IMR-90 (cell line): ENCODE results near the gene ABCB9. TPM values are rescaled to one million over a fixed set of nuclear protein-coding genes. Genes with fewer than 3 reads are reported as not detected.

Experiments used
- ATAC-seq: fragments of 200-7000 bp; cut with Tn5 transposase; 2 replicates; pipeline ENCODE4 v1.9.1; 2020; ENCODE audit warnings: low read depth, mild to moderate bottlenecking, moderate library complexity
- BruUV-seq: library from RNA; stranded (reverse); fragments of 400-500 nt; replicated peaks from 2 replicates; lab custom pipeline; 2021; lab: Mats Ljungman, UMichigan
- CTCF ChIA-PET: fragments of 300-600 bp; formaldehyde crosslinking; extraction: SDS; loops from one replicate; lab custom pipeline; 2021; ENCODE audit warnings: antibody characterized with exemption; lab: Yijun Ruan, JAX
- POLR2A ChIA-PET: fragments of 300-600 bp; sonication (Branson Sonifier 250); formaldehyde crosslinking; loops from one replicate; lab custom pipeline; 2022; ENCODE audit warnings: antibody characterized with exemption; ENCODE audit not compliant: unreplicated experiment; lab: Charles Lee
- DNase-seq: peaks from one replicate; pipeline ENCODE4 v3.0.0; 2013
- H2AFZ ChIP-seq: replicated peaks from 2 replicates; pipeline ENCODE3; 2013; ENCODE audit warnings: low read length, mild to moderate bottlenecking; ENCODE audit not compliant: poor library complexity
- H2AK5ac ChIP-seq: 2 replicates; pipeline ENCODE4 v1.6.1; 2013; ENCODE audit warnings: low read depth, low read length, inconsistent platforms
- H2AK9ac ChIP-seq: replicated peaks from 2 replicates; pipeline ENCODE3; 2013; ENCODE audit warnings: mild to moderate bottlenecking, low read depth, low read length, moderate library complexity; ENCODE audit not compliant: poor library complexity
- H2BK120ac ChIP-seq: 2 replicates; pipeline ENCODE4 v1.6.1; 2013; ENCODE audit warnings: low read depth, low read length, inconsistent platforms
- H2BK15ac ChIP-seq: 3 replicates; pipeline ENCODE4 v1.6.1; 2013; ENCODE audit warnings: low read depth, low read length, inconsistent platforms
- H2BK20ac ChIP-seq: 2 replicates; pipeline ENCODE4 v1.6.1; 2013; ENCODE audit warnings: low read depth, mild to moderate bottlenecking, inconsistent platforms, low read length, moderate library complexity
- H2BK5ac ChIP-seq: 2 replicates; pipeline ENCODE4 v1.6.1; 2013; ENCODE audit warnings: mild to moderate bottlenecking, low read depth, low read length, inconsistent platforms; ENCODE audit not compliant: poor library complexity, severe bottlenecking
- H3K14ac ChIP-seq: replicated peaks from 2 replicates; pipeline ENCODE4 v1.6.1; 2013; ENCODE audit warnings: low read depth, low read length, inconsistent platforms
- H3K18ac ChIP-seq: 2 replicates; pipeline ENCODE4 v1.6.1; 2013; ENCODE audit warnings: low read depth, low read length, control low read depth
- H3K23ac ChIP-seq: 2 replicates; pipeline ENCODE4 v1.6.1; 2013; ENCODE audit warnings: low read depth, low read length, inconsistent platforms
- H3K27ac ChIP-seq: 2 replicates; pipeline ENCODE4 v1.5.1; 2013; ENCODE audit warnings: mild to moderate bottlenecking, control low read depth, low read length; ENCODE audit not compliant: insufficient read depth
- H3K27me3 ChIP-seq: 2 replicates; pipeline ENCODE4 v1.6.1; 2013; ENCODE audit warnings: low read length; ENCODE audit not compliant: control insufficient read depth, insufficient read depth
- H3K36me3 ChIP-seq: 2 replicates; pipeline ENCODE4 v1.6.1; 2013; ENCODE audit warnings: low read length, mixed read lengths; ENCODE audit not compliant: control insufficient read depth, insufficient read depth
- H3K4ac ChIP-seq: 2 replicates; pipeline ENCODE4 v1.6.1; 2013; ENCODE audit warnings: low read depth, low read length, inconsistent platforms
- H3K4me1 ChIP-seq: 2 replicates; pipeline ENCODE4 v1.6.1; 2013; ENCODE audit warnings: low read length, mixed read lengths; ENCODE audit not compliant: control insufficient read depth, insufficient read depth
- H3K4me2 ChIP-seq: 2 replicates; pipeline ENCODE4 v1.6.1; 2013; ENCODE audit warnings: low read depth, mild to moderate bottlenecking, control low read depth, low read length, moderate library complexity
- H3K4me3 ChIP-seq: 2 replicates; pipeline ENCODE4 v1.5.1; 2013; ENCODE audit warnings: low read depth, mild to moderate bottlenecking, control low read depth, low read length, moderate library complexity; ENCODE audit not compliant: insufficient read depth
- H3K56ac ChIP-seq: 2 replicates; pipeline ENCODE4 v1.6.1; 2013; ENCODE audit warnings: low read length, inconsistent platforms; ENCODE audit not compliant: insufficient read depth; ENCODE audit errors: extremely low read depth
- H3K79me1 ChIP-seq, 2 experiments: 2 replicates each; pipeline ENCODE4 v1.6.1; 2013; ENCODE audit warnings: low read length in 2 of 2, inconsistent platforms in 1 of 2, low read depth in 1 of 2
- H3K9ac ChIP-seq: 2 replicates; pipeline ENCODE4 v1.6.1; 2013; ENCODE audit warnings: low read depth, low read length, control low read depth
- H3K9me1 ChIP-seq: 2 replicates; pipeline ENCODE4 v1.6.1; 2013; ENCODE audit warnings: low read length, inconsistent platforms; ENCODE audit not compliant: insufficient read depth
- H3K9me3 ChIP-seq: 2 replicates; pipeline ENCODE4 v1.6.1; 2013; ENCODE audit warnings: low read length; ENCODE audit not compliant: control insufficient read depth, insufficient read depth
- H4K20me1 ChIP-seq: 2 replicates; pipeline ENCODE4 v1.6.1; 2013; ENCODE audit warnings: low read length, inconsistent platforms; ENCODE audit not compliant: insufficient read depth
- H4K5ac ChIP-seq: 2 replicates; pipeline ENCODE4 v1.6.1; 2013; ENCODE audit warnings: mild to moderate bottlenecking, low read depth, low read length, control low read depth
- H4K8ac ChIP-seq, 2 experiments: 2 replicates each; pipeline ENCODE4 v1.6.1; 2013; ENCODE audit warnings: low read depth in 2 of 2, low read length in 2 of 2, control low read depth in 1 of 2, inconsistent platforms in 1 of 2
- H4K91ac ChIP-seq: 2 replicates; pipeline ENCODE4 v1.6.1; 2013; ENCODE audit warnings: low read depth, low read length, inconsistent platforms; ENCODE audit not compliant: insufficient read depth
- BHLHE40 ChIP-seq: fragments of 150-350 bp; IDR thresholded peaks from 2 replicates; pipeline ENCODE4 v1.6.1; 2016; ENCODE audit warnings: mild to moderate bottlenecking, low read depth, low read length
- CTCF ChIP-seq: conservative IDR thresholded peaks from 2 replicates; pipeline ENCODE4 v1.5.1; 2012; ENCODE audit warnings: mild to moderate bottlenecking, low read depth, low read length, improper control_type of control experiment
- ELK1 ChIP-seq: fragments of 150-350 bp; IDR thresholded peaks from 2 replicates; pipeline ENCODE4 v1.6.1; 2016; ENCODE audit warnings: low read depth, mild to moderate bottlenecking, low read length, moderate library complexity, borderline replicate concordance
- MAFK ChIP-seq: IDR thresholded peaks from 2 replicates; pipeline ENCODE4 v1.6.1; 2012; ENCODE audit warnings: low read depth, low read length, improper control_type of control experiment
- MXI1 ChIP-seq: IDR thresholded peaks from 2 replicates; pipeline ENCODE4 v1.6.1; 2012; ENCODE audit warnings: low read depth, mild to moderate bottlenecking, low read length, moderate library complexity, borderline replicate concordance
- POLR2A ChIP-seq: IDR thresholded peaks from 2 replicates; pipeline ENCODE4 v1.6.1; 2012; ENCODE audit warnings: mild to moderate bottlenecking, low read depth, low read length
- RAD21 ChIP-seq: IDR thresholded peaks from 2 replicates; pipeline ENCODE4 v1.6.1; 2012; ENCODE audit warnings: low read length, improper control_type of control experiment
- RCOR1 ChIP-seq: IDR thresholded peaks from 2 replicates; pipeline ENCODE4 v1.6.1; 2012; ENCODE audit warnings: mild to moderate bottlenecking, low read length, improper control_type of control experiment; ENCODE audit not compliant: insufficient replicate concordance
- USF2 ChIP-seq: fragments of 150-350 bp; IDR thresholded peaks from 2 replicates; pipeline ENCODE4 v1.6.1; 2017; ENCODE audit warnings: mild to moderate bottlenecking, antibody characterized with exemption, low read length, low read depth
- WGBS, 2 experiments: methylation state at CpG; one replicate each; pipeline versions ENCODE4 v1.1.5 to v1.1.7; 2013; ENCODE audit warnings: missing lambda C conversion rate in 2 of 2; ENCODE audit not compliant: insufficient read length in 1 of 2; ENCODE audit errors: extremely low coverage in 2 of 2; 5-methylcytosine and 5-hydroxymethylcytosine counted together
- dilution Hi-C: fragments of 300-500 bp; cut with HindIII; formaldehyde crosslinking; loops from one replicate; pipeline ENCODE4 v1.14.3; 2018; ENCODE audit warnings: low sequenced_read_pairs; ENCODE audit not compliant: unreplicated experiment
- in situ Hi-C: fragments of 300-500 bp; cut with MboI; formaldehyde crosslinking; loops from 3 replicates; pipeline ENCODE4 v1.14.3; 2019; ENCODE audit warnings: low sequenced_read_pairs, inconsistent platforms, mixed read lengths
- intact Hi-C: fragments of 100-400 bp; cut with micrococcal nuclease; formaldehyde crosslinking; loops from 2 replicates; pipeline ENCODE4 v1.10.0; 2022
- polyA plus RNA-seq, 3 experiments: library from polyadenylated mRNA; depleted of rRNA; stranded (reverse); fragments of >200 nt; gene quantifications; 2 replicates each; pipeline ENCODE4 v1.2.3, GENCODE V29; 2012; ENCODE audit warnings: low replicate concordance in 1 of 3
- total RNA-seq: library from RNA; depleted of rRNA; stranded (reverse); fragments of >200 nt; gene quantifications from 2 replicates; pipeline ENCODE4 v1.2.3, GENCODE V29; 2012

The ABCB9 gene
- total and polyA plus RNA-seq, 2 of the 4 experiments (the other 2 are of a cell fraction) = 5.6 to 8.3 TPM

DNA sequence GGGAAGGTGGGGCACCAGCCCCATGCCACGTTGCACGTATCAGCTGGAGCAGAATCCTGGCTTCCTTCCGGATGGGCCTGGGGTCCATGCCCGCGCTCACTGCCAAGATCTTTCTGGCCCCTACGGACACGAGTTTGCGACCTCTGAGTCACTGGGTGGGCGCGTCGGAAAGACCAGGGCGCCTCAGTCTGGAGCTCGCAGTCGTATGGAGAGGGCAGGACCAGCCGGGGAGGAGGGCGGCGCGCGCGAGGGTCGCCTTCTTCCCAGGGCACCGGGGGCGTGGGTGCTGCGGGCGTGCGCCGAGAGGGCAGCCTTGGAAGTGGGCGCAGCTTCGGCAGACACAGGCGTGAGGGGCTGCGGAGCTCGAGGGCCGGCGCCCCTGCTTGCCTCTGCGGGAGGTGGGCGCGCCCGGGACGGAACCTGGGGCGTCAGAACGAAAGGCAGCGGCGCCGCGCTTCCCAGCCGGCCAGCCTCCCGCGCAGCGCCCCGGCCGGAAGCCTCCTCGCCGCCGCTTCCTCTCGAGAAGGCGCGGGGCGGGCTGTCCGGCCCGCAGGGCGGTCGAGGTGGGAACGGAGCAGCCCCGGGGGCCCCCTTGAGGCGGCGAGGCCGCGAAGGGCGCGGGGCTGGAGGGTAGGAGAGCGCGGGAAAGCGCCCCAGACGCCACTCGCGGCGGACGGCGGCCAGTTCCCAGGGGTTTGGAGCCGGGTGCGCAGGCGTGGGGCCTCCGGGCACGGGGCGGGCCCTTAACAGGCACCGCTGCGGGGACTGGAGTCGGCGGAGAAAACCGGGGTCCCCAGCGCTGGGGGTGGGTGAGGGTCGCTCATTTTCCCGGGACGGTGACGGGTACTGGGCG is 14.1 kb upstream of the ABCB9 start, which contains the start of gene ARL6IP4 (continued):
- TF ChIP-seq ELK1 (no peak), RCOR1 (no peak)

GRCh38 chr12:122979908-122980182 is 13.6 kb upstream of the ABCB9 start:
- in situ Hi-C loops = loop anchor here (10.0 kb wide), 1 partner anchor 165 kb away; no protein-coding TSS in a partner anchor
- Histone ChIP-seq H4K20me1 (peaks cover 15% of the 10 kb centered on the region), H2AK5ac (peak overlapping the region; percentile 95), H3K9me3 (no peaks in the 10 kb centered on the region), H4K91ac (peak overlapping the region; percentile 67), H4K8ac (peak overlapping the region; percentile 97 to 98), H3K79me1 (peaks cover 23 to 80% of the 10 kb centered on the region in 2 experiments), H2BK15ac (peak overlapping the region; percentile 62; the same call in 1 of the 3 replicates), H4K5ac (peak overlapping the region; percentile 87), H2BK20ac (no peak overlapping the region), H3K4ac (peak overlapping the region; percentile 69), H3K23ac (peak overlapping the region; percentile 75), H3K36me3 (peaks cover 19% of the 10 kb centered on the region), H3K27me3 (no peaks in the 10 kb centered on the region), H3K14ac (peak overlapping the region; percentile 73), H3K56ac (peak overlapping the region; percentile 86), H2AFZ (peak overlapping the region; percentile 99), H3K27ac (peak overlapping the region; percentile 89), H3K9me1 (peaks cover 18% of the 10 kb centered on the region; the same call in 1 of the 2 replicates), H2AK9ac (peak overlapping the region; percentile 99), H3K4me1 (peaks cover 31% of the 10 kb centered on the region), H2BK5ac (peak overlapping the region; percentile 86), H3K9ac (peak overlapping the region; percentile 82), H2BK120ac (peak overlapping the region; percentile 38), H3K18ac (peak overlapping the region; percentile 10; the same call in 1 of the 2 replicates), H3K4me3 (peak overlapping the region; percentile 85), H3K4me2 (peak overlapping the region; percentile 90)
- POLR2A ChIA-PET = no interaction called here
- dilution Hi-C loops = loop anchor here (25.0 kb wide), 1 partner anchor 257 kb away; the partner anchor contains the start of genes MPHOSPH9 and MTRFR
- DNase-seq = no peak
- intact Hi-C loops = loop anchor here (1.0 to 10.0 kb wide), 3 partner anchors 63 to 405 kb away; partner anchors contain the start of gene KMT5A
- CTCF ChIA-PET = no interaction called here
- WGBS, 2 experiments = no CpG with 5 or more reads among the region's 7 CpGs
- no TSS peak for BruUV-seq
- ATAC-seq = no peak
- TF ChIP-seq BHLHE40 = no peak
- TF ChIP-seq MXI1 = no peak
- no peak for TF ChIP-seq ELK1
- TF ChIP-seq POLR2A = no peak
- TF ChIP-seq RCOR1 = no peak
- TF ChIP-seq USF2 = no peak
- no peak for TF ChIP-seq RAD21
- TF ChIP-seq MAFK = no peak
- no peak for TF ChIP-seq CTCF
